CD4-positive, alpha-beta memory T cell (primary cell): ENCODE data around the gene MAGEF1. TPM values are rescaled to one million over a fixed set of nuclear protein-coding genes. Genes with fewer than 3 reads are reported as not detected.
A peak's percentile ranks its signal among the peaks of the same experiment; 100 is the strongest.

Experiments
- CTCF ChIA-PET: fragments of 350-600 bp; sonication (Branson Sonifier 250); formaldehyde crosslinking; loops from one replicate; lab custom pipeline; 2021; ENCODE audit warnings: inconsistent platforms; ENCODE audit not compliant: partially characterized antibody; lab: Charles Lee
- POLR2A ChIA-PET: fragments of 350-600 bp; sonication (Branson Sonifier 250); formaldehyde crosslinking; loops from one replicate; lab custom pipeline; 2021; ENCODE audit not compliant: partially characterized antibody; lab: Charles Lee
- DNase-seq, 5 donors: peaks; one replicate each; pipeline versions ENCODE4 v3.0.0 to v3.0.0-alpha.2; 2020 to 2022; ENCODE audit warnings: mixed read lengths in 1 of 5
- H3K27ac ChIP-seq: one replicate; pipeline ENCODE4 v1.7.0; 2013; ENCODE audit warnings: low read depth, low read length
- H3K27me3 ChIP-seq: 2 replicates; pipeline ENCODE4 v1.7.0; 2013; ENCODE audit warnings: mild to moderate bottlenecking, low read length, moderate library complexity; ENCODE audit not compliant: insufficient read depth
- H3K36me3 ChIP-seq: 2 replicates; pipeline ENCODE4 v1.7.0; 2013; ENCODE audit warnings: mild to moderate bottlenecking, low read length, moderate library complexity; ENCODE audit not compliant: insufficient read depth
- H3K4me1 ChIP-seq: 2 replicates; pipeline ENCODE4 v1.7.0; 2013; ENCODE audit warnings: mild to moderate bottlenecking, low read length, moderate library complexity; ENCODE audit not compliant: insufficient read depth
- H3K4me3 ChIP-seq, 2 donors: one replicate each; pipeline ENCODE4 v1.7.0; 2013; ENCODE audit warnings: low read length in 2 of 2, mild to moderate bottlenecking in 1 of 2
- H3K9me3 ChIP-seq, 2 donors: one replicate each; pipeline ENCODE4 v1.7.0; 2013; ENCODE audit warnings: low read length in 2 of 2, control low read depth in 1 of 2; ENCODE audit not compliant: control insufficient read depth in 1 of 2
- H3K27ac Mint-ChIP-seq, 7 donors: one replicate each; pipeline ENCODE4 v1.8.0; 2020 to 2021; ENCODE audit warnings: mixed read lengths in 7 of 7, mild to moderate bottlenecking in 6 of 7, inconsistent platforms in 3 of 7, moderate library complexity in 3 of 7
- H3K27me3 Mint-ChIP-seq, 2 donors: one replicate each; pipeline ENCODE4 v1.8.0; 2020 to 2021; ENCODE audit warnings: mixed read lengths in 2 of 2
- H3K36me3 Mint-ChIP-seq, 2 donors: one replicate each; pipeline ENCODE4 v1.8.0; 2020 to 2021; ENCODE audit warnings: mixed read lengths in 2 of 2, inconsistent platforms in 1 of 2, mild to moderate bottlenecking in 1 of 2
- H3K4me1 Mint-ChIP-seq, 4 donors: one replicate each; pipeline ENCODE4 v1.8.0; 2020 to 2021; ENCODE audit warnings: mixed read lengths in 4 of 4, mild to moderate bottlenecking in 1 of 4
- H3K4me3 Mint-ChIP-seq, 8 donors: one replicate each; pipeline ENCODE4 v1.8.0; 2020 to 2021; ENCODE audit warnings: mixed read lengths in 8 of 8, mild to moderate bottlenecking in 7 of 8, moderate library complexity in 6 of 8, inconsistent platforms in 3 of 8
- H3K9me3 Mint-ChIP-seq, 8 donors: one replicate each; pipeline ENCODE4 v1.8.0; 2020 to 2021; ENCODE audit warnings: mixed read lengths in 8 of 8, mild to moderate bottlenecking in 5 of 8, inconsistent platforms in 3 of 8, moderate library complexity in 1 of 8
- intact Hi-C: fragments of 100-400 bp; cut with micrococcal nuclease; formaldehyde crosslinking; loops from one replicate; pipeline ENCODE4 v1.15.1; 2023
- polyA plus RNA-seq, 2 donors: library from polyadenylated mRNA; unstranded; fragments of 300-500 nt; fragmentation: Illumina TruSeq; gene quantifications; one replicate each; pipeline ENCODE4 v1.2.3, GENCODE V29; 2021
- total RNA-seq, 2 experiments: library from RNA; stranded (reverse); gene quantifications; one replicate each; pipeline ENCODE4 v1.2.3, GENCODE V29; 2021

The MAGEF1 gene
- total and polyA plus RNA-seq, 4 experiments from 2014 or later: 15.5 to 20.1 (median 16.5) TPM

DNA sequence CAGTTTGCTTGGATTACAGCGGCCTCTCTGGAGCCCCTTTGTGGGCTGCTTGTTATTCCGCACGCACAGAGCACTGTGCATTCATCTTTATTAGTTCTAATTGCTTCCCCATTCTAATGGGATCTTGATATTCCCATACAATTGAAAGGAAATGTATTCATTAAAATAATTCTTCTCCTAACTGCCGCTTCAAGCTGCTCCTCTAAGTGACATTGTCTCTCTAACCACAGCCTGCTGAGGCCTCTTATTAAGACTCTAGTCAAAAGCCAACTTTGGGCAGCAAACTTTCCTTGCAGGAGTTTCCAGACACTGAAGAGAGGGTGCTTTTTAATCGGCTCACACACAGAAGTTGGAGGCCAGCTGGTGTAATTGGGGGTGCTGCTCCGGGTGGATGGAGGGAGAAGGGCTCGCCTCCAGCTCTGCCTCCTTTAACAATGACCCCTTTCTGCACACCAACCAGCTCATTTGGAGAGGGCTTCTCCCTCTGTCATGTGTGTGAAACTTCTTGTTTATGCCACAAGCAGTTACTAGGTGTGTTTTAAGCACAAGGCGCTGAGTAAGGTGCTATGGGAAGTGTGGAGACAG, 5.6 kb upstream of the MAGEF1 start:
- H3K4me1 ChIP-seq: peaks cover 1% of the 10 kb centered on the region
- Mint-ChIP-seq H3K36me3 (no peaks in the 10 kb centered on the region), H3K4me1 (peaks cover 4 to 7% (median 5%) of the 10 kb centered on the region in 4 donors), H3K4me3 (no peak overlapping the region), H3K27ac (peak overlapping the region in 1 of 7 donors; percentile 30), H3K27me3 (no peaks in the 10 kb centered on the region), H3K9me3 (peaks cover 0 to 4% (median 0%) of the 10 kb centered on the region in 8 donors)
- POLR2A ChIA-PET: no interaction called here
- CTCF ChIA-PET: interaction anchor here (0.9 kb wide), 1 partner anchor 9 kb away, joined by 4 read pairs; no protein-coding TSS in a partner anchor
- no peak overlapping the region for H3K4me3 ChIP-seq
- no peaks in the 10 kb centered on the region for H3K36me3 ChIP-seq
- no peak for DNase-seq
- intact Hi-C loops: no loop called here
- no peaks in the 10 kb centered on the region for H3K9me3 ChIP-seq
- H3K27me3 ChIP-seq: no peaks in the 10 kb centered on the region
- H3K27ac ChIP-seq: no peak overlapping the region

DNA sequence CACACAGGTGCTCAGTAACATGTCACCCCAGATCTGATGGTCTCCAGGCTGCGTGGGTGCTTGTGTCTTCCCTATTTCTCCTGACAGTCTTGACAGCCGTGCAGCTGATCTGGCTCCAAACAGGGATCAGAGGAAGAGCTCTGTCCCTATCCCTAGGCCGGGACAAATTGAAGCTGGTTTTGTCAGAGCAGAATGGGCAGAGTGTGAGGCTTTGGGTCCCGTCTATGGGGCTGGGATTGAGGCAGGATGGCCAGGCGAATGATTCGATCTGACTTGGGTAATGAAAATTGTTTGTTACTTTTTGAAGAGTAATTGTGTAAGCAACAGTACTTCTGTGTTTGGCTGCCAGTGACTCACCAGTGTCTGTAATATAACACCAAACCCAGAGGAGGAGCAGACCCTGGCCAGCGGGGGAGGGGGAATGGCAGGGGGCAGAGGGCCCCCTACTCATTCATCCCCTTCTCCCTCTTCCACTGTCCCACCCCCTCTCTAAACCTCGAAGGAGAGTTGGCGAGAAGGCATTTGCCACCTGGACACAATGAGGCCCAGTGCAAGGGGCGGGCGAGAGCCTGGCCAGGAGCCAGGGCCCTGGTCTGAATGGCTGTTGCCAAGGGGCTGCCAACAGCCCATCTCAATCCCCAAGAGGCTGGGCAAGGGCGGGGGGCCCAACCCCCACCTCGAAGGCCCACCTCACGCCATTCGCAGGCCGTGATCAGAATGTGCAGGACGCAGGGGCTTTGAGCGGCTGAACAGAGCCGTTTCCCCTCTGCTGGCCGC, 4.9 kb upstream of the MAGEF1 start:
- ChIA-PET CTCF (interaction anchor here (1.0 kb wide), 1 partner anchor 10 kb away, joined by 3 read pairs; no protein-coding TSS in a partner anchor), POLR2A (no interaction called here)
- H3K4me1 ChIP-seq: peaks cover 7% of the 10 kb centered on the region
- H3K27me3 Mint-ChIP-seq: no peaks in the 10 kb centered on the region
- H3K36me3 Mint-ChIP-seq: no peaks in the 10 kb centered on the region
- H3K9me3 ChIP-seq: no peaks in the 10 kb centered on the region
- no peaks in the 10 kb centered on the region for H3K27me3 ChIP-seq
- H3K4me3 ChIP-seq: no peak overlapping the region
- DNase-seq: no peak
- intact Hi-C loops: no loop called here
- H3K36me3 ChIP-seq: no peaks in the 10 kb centered on the region
- no peak overlapping the region for H3K27ac ChIP-seq
- H3K27ac Mint-ChIP-seq: peak overlapping the region in 2 of 7 donors; percentile 0 to 24
- peaks cover 9 to 12% (median 11%) of the 10 kb centered on the region in 4 donors for H3K4me1 Mint-ChIP-seq
- H3K9me3 Mint-ChIP-seq: peaks cover 0 to 4% (median 0%) of the 10 kb centered on the region in 8 donors
- no peak overlapping the region for H3K4me3 Mint-ChIP-seq

DNA sequence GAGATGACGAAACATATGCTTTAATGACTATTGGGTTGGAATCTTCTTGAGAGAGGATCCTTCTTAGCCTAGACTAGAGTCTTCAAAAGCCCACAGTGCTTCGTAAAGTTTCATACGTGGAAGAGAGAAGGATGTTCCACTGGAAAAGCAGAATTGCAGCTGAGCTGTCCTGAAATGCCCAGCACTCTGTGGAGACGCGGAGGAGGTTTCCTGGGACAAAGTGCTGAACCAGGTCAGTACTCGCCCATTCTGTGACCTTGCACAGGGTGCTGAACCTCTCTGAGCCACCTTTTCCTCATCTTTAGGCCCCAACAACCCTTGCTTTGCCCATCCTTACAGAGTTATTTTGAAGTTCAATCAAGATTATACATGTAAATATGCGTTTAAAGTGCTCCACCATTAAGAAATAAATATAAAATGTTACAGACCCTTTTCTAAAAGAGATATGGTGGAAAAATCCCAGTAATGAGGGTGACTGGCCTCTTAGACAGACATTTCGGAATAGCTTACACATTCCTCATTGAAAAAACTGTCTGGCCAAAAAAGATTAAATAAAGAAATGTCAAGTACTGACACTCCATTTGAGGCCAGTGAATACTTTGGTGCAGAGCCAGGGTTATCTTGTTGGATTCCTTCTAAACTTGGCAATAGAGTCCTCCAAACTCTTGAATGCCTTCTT, 4.2 kb upstream of the MAGEF1 start:
- CTCF ChIA-PET: interaction anchor here (1.0 kb wide), 1 partner anchor 11 kb away, joined by 3 read pairs; no protein-coding TSS in a partner anchor
- H3K9me3 ChIP-seq: no peaks in the 10 kb centered on the region
- intact Hi-C loops: no loop called here
- Mint-ChIP-seq H3K27me3 (no peaks in the 10 kb centered on the region), H3K27ac (no peak overlapping the region), H3K4me1 (peaks cover 12 to 16% (median 14%) of the 10 kb centered on the region in 4 donors), H3K36me3 (no peaks in the 10 kb centered on the region), H3K9me3 (peaks cover 0 to 4% (median 0%) of the 10 kb centered on the region in 8 donors), H3K4me3 (no peak overlapping the region)
- H3K4me3 ChIP-seq: no peak overlapping the region
- no peaks in the 10 kb centered on the region for H3K36me3 ChIP-seq
- no peak for DNase-seq
- no peaks in the 10 kb centered on the region for H3K27me3 ChIP-seq
- POLR2A ChIA-PET: interaction anchor here (0.6 kb wide), 1 partner anchor 10 kb away, joined by 3 read pairs; no protein-coding TSS in a partner anchor
- H3K4me1 ChIP-seq: peaks cover 9% of the 10 kb centered on the region
- H3K27ac ChIP-seq: no peak overlapping the region

DNA sequence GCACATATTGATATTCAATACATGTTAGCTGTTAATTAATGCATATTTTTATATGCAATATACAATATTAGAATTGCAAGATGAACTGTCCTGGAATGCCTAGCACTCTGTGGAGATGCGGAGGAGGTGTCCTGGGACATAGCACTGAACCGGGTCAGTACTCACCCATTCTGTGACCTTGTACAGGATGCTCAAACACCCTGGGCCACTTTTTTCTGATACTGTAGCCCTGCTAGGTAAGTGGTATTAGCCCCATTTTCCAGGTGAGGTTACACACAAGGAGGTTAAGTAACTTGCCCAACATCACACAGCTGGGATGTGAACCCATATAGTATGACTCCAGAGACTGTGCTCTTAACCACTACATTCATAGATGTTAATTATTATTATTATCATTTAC, 1.7 kb upstream of the MAGEF1 start:
- peaks cover 0 to 4% of the 10 kb centered on the region in 2 donors for H3K36me3 Mint-ChIP-seq
- H3K4me3 Mint-ChIP-seq: peak overlapping the region in 1 of 8 donors; percentile 74
- Histone ChIP-seq H3K9me3 (no peaks in the 10 kb centered on the region), H3K4me3 (no peak overlapping the region), H3K27ac (no peak overlapping the region), H3K4me1 (peaks cover 21% of the 10 kb centered on the region), H3K36me3 (no peaks in the 10 kb centered on the region), H3K27me3 (no peaks in the 10 kb centered on the region)
- peaks cover 25 to 33% (median 29%) of the 10 kb centered on the region in 4 donors for H3K4me1 Mint-ChIP-seq
- CTCF ChIA-PET: interaction anchor here (1.5 to 2.4 kb wide), 2 partner anchors 11 to 153 kb away, joined by 3 to 8 read pairs; no protein-coding TSS in a partner anchor
- peaks cover 0 to 4% (median 0%) of the 10 kb centered on the region in 8 donors for H3K9me3 Mint-ChIP-seq
- peak overlapping the region in 2 of 7 donors; percentile 69 to 94 for H3K27ac Mint-ChIP-seq
- intact Hi-C loops: loop anchor here (5.0 kb wide), 1 partner anchor 99 kb away; the partner anchor contains the start of gene VPS8
- H3K27me3 Mint-ChIP-seq: no peaks in the 10 kb centered on the region
- POLR2A ChIA-PET: no interaction called here
- no peak for DNase-seq

DNA sequence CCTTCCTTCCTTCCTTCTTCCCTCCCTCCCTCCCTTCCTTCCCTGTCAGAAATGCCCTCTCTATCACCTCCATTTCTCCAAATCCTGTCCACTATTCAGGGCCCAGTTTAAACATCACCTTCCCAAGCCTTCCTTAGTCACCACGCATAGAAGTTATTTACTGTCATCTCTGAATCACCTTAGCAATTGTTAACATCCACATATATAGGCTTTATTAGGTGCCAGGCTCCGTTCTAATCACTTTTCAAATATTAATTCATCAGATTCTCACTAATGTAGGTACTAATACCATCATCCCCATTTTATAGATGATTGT, 1.1 kb upstream of the MAGEF1 start:
- Mint-ChIP-seq H3K4me3 (peak overlapping the region in 7 of 8 donors; percentile 63 to 81 (median 72)), H3K27me3 (no peaks in the 10 kb centered on the region), H3K9me3 (peaks cover 0 to 4% (median 0%) of the 10 kb centered on the region in 8 donors), H3K36me3 (peaks cover 0 to 4% of the 10 kb centered on the region in 2 donors), H3K4me1 (peaks cover 26 to 33% (median 29%) of the 10 kb centered on the region in 4 donors), H3K27ac (peak overlapping the region; percentile 43 to 96 (median 72))
- Histone ChIP-seq H3K27ac (no peak overlapping the region), H3K27me3 (no peaks in the 10 kb centered on the region), H3K4me3 (no peak overlapping the region), H3K36me3 (no peaks in the 10 kb centered on the region), H3K4me1 (peaks cover 21% of the 10 kb centered on the region), H3K9me3 (no peaks in the 10 kb centered on the region)
- no peak for DNase-seq
- POLR2A ChIA-PET: interaction anchor here (2.2 kb wide), 1 partner anchor 152 kb away, joined by 13 read pairs; the partner anchor contains the start of gene EPHB3
- intact Hi-C loops: loop anchor here (5.0 kb wide), 1 partner anchor 99 kb away; the partner anchor contains the start of gene VPS8
- CTCF ChIA-PET: interaction anchor here (1.5 to 2.4 kb wide), 2 partner anchors 11 to 152 kb away, joined by 3 to 8 read pairs; no protein-coding TSS in a partner anchor

DNA sequence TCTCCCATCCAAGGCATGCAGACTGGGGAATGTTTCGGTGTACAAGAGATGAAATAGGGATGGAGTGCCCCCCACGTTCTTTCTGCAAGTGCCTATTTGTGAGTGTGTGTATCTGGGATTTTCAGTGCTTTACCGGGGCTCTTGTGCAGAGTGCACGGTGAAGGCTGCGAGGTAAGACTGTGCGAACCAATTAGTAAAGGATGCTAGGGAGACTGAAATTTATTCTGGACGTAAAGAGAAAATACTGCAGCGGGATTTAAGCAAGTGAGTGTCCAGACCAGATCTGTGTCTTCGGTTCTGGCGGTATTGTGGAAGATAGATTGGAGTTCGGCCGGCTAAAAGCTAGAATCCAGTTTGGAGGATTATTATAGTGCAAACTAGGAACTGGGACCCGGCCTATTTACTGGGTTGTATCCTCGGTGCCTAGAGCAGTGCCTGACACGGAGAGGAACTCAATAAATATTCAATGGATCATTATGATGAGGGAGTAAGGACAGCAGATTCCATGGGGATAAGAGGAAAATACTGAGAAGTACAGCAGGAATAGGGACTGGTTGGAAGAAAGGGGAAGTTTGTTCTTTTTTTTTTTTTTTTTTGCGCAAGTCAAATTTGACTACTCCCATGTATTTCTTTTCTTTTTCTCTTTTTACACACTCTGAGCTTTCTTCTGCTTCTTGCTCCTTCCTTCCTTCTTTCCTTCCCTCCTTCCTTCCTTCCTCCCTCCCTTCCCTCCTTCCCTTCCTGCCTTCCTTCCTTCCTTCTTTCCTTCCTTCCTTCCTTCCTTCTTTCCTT, 580 bp upstream of the MAGEF1 start:
- intact Hi-C loops: loop anchor here (5.0 kb wide), 1 partner anchor 100 kb away; the partner anchor contains the start of gene VPS8
- DNase-seq: no peak
- CTCF ChIA-PET: interaction anchor here (1.5 to 2.4 kb wide), 4 partner anchors 12 to 152 kb away, joined by 3 to 8 read pairs (median 5); no protein-coding TSS in a partner anchor
- H3K4me1 Mint-ChIP-seq: peaks cover 26 to 33% (median 30%) of the 10 kb centered on the region in 4 donors
- Histone ChIP-seq H3K27ac (peak overlapping the region; percentile 63), H3K4me1 (peaks cover 21% of the 10 kb centered on the region), H3K36me3 (no peaks in the 10 kb centered on the region), H3K9me3 (no peaks in the 10 kb centered on the region), H3K4me3 (peak overlapping the region in 1 of 2 donors; percentile 69), H3K27me3 (no peaks in the 10 kb centered on the region)
- peaks cover 0 to 4% of the 10 kb centered on the region in 2 donors for H3K36me3 Mint-ChIP-seq
- peaks cover 0 to 4% (median 0%) of the 10 kb centered on the region in 8 donors for H3K9me3 Mint-ChIP-seq
- H3K27me3 Mint-ChIP-seq: no peaks in the 10 kb centered on the region
- POLR2A ChIA-PET: interaction anchor here (1.0 to 2.2 kb wide), 3 partner anchors 100 to 156 kb away, joined by 5 to 13 read pairs (median 6); partner anchors contain the start of genes EPHB3 and VPS8
- H3K4me3 Mint-ChIP-seq: peak overlapping the region; percentile 79 to 97 (median 93)
- H3K27ac Mint-ChIP-seq: peak overlapping the region; percentile 69 to 96 (median 91)
